ENCODE data around the gene ATG3.

ATG3 gene

GRCh38 chr3:112561734-112562529, at the start of gene ATG3, which contains the start of gene SLC35A5:
TSS of gene ATG3 (minus strand) at chr3:112561962. CDS start at chr3:112561528, 434 bp downstream.
TSS of gene SLC35A5 (plus strand) at chr3:112562045. CDS start at chr3:112563404, 1,359 bp downstream.
- peaks cover 26% of the 10 kb centered on the region for H3K4me1 ChIP-seq
- no peaks in the 10 kb centered on the region for H3K9me3 ChIP-seq
- peaks cover 9% of the 10 kb centered on the region; the same call in 1 of the 2 replicates for H3K36me3 ChIP-seq (replicated peaks)
- H3K4me3 ChIP-seq = peak within 1 kb of the TSS; percentile 56
- in situ Hi-C loops (cut with MboI; ENCODE audit: low sequenced_read_pairs) = no loop called here
- no peaks in the 10 kb centered on the region for H3K27me3 ChIP-seq (ENCODE audit: low read depth)
- DNase-seq (ENCODE audit: low spot score in 2 of 2) = peak; percentile 98 to 99

- no peak overlapping the region for H3K4me3 ChIP-seq
- H3K36me3 ChIP-seq (replicated peaks) = no peaks in the 10 kb centered on the region
- peaks cover 10% of the 10 kb centered on the region for H3K4me1 ChIP-seq
- no peaks in the 10 kb centered on the region for H3K9me3 ChIP-seq
- no peak for DNase-seq (ENCODE audit: low spot score in 2 of 2)
- in situ Hi-C loops (cut with MboI; ENCODE audit: low sequenced_read_pairs) = no loop called here
- H3K27me3 ChIP-seq (ENCODE audit: low read depth) = no peaks in the 10 kb centered on the region
Measured at GRCh38 chr3:112610121-112610520, 48.4 kb upstream of the ATG3 start.

- Histone ChIP-seq H3K9me3 (no peaks in the 10 kb centered on the region), H3K4me3 (no peak overlapping the region), H3K27me3 (ENCODE audit: low read depth) (no peaks in the 10 kb centered on the region), H3K36me3 (replicated peaks) (no peaks in the 10 kb centered on the region), H3K4me1 (peaks cover 10% of the 10 kb centered on the region)
- DNase-seq (ENCODE audit: low spot score in 2 of 2) = no peak
- in situ Hi-C loops (cut with MboI; ENCODE audit: low sequenced_read_pairs) = no loop called here
Measured at GRCh38 chr3:112607863-112608262, 46.1 kb upstream of the ATG3 start.

GRCh38 chr3:112606098-112606497, 44.3 kb upstream of the ATG3 start:
- H3K36me3 ChIP-seq (replicated peaks) = no peaks in the 10 kb centered on the region
- no peaks in the 10 kb centered on the region for H3K9me3 ChIP-seq
- H3K4me1 ChIP-seq = peaks cover 21% of the 10 kb centered on the region
- no peak overlapping the region for H3K4me3 ChIP-seq
- no peak for DNase-seq (ENCODE audit: low spot score in 2 of 2)
- in situ Hi-C loops (cut with MboI; ENCODE audit: low sequenced_read_pairs) = no loop called here
- no peaks in the 10 kb centered on the region for H3K27me3 ChIP-seq (ENCODE audit: low read depth)

GRCh38 chr3:112605285-112605684, 43.5 kb upstream of the ATG3 start:
- Histone ChIP-seq H3K36me3 (replicated peaks) (no peaks in the 10 kb centered on the region), H3K27me3 (ENCODE audit: low read depth) (no peaks in the 10 kb centered on the region), H3K9me3 (no peaks in the 10 kb centered on the region), H3K4me3 (no peak overlapping the region), H3K4me1 (peaks cover 21% of the 10 kb centered on the region)
- in situ Hi-C loops (cut with MboI; ENCODE audit: low sequenced_read_pairs) = no loop called here
- no peak for DNase-seq (ENCODE audit: low spot score in 2 of 2)

GRCh38 chr3:112604536-112604935, 42.8 kb upstream of the ATG3 start:
- DNase-seq (ENCODE audit: low spot score in 2 of 2) = no peak
- Histone ChIP-seq H3K4me1 (peaks cover 21% of the 10 kb centered on the region), H3K9me3 (no peaks in the 10 kb centered on the region), H3K27me3 (ENCODE audit: low read depth) (no peaks in the 10 kb centered on the region), H3K4me3 (no peak overlapping the region), H3K36me3 (replicated peaks) (no peaks in the 10 kb centered on the region)
- in situ Hi-C loops (cut with MboI; ENCODE audit: low sequenced_read_pairs) = no loop called here

GRCh38 chr3:112602217-112602838, 40.6 kb upstream of the ATG3 start:
- peaks cover 16% of the 10 kb centered on the region for H3K4me1 ChIP-seq
- H3K36me3 ChIP-seq (replicated peaks) = no peaks in the 10 kb centered on the region
- H3K4me3 ChIP-seq = no peak overlapping the region
- no peaks in the 10 kb centered on the region for H3K9me3 ChIP-seq
- peak in 1 of 2 experiments; percentile 52 for DNase-seq (ENCODE audit: low spot score in 2 of 2)
- H3K27me3 ChIP-seq (ENCODE audit: low read depth) = no peaks in the 10 kb centered on the region
- in situ Hi-C loops (cut with MboI; ENCODE audit: low sequenced_read_pairs) = no loop called here

- in situ Hi-C loops (cut with MboI; ENCODE audit: low sequenced_read_pairs) = no loop called here
- DNase-seq (ENCODE audit: low spot score in 2 of 2) = no peak
- no peaks in the 10 kb centered on the region for H3K27me3 ChIP-seq (ENCODE audit: low read depth)
- peaks cover 16% of the 10 kb centered on the region for H3K4me1 ChIP-seq
- no peaks in the 10 kb centered on the region for H3K9me3 ChIP-seq
- no peak overlapping the region for H3K4me3 ChIP-seq
- no peaks in the 10 kb centered on the region; the same call in 1 of the 2 replicates for H3K36me3 ChIP-seq (replicated peaks)
Measured at GRCh38 chr3:112598731-112599130, 37.0 kb upstream of the ATG3 start.

GRCh38 chr3:112597945-112598344, 36.2 kb upstream of the ATG3 start:
- H3K4me1 ChIP-seq = peaks cover 13% of the 10 kb centered on the region
- H3K9me3 ChIP-seq = no peaks in the 10 kb centered on the region
- in situ Hi-C loops (cut with MboI; ENCODE audit: low sequenced_read_pairs) = no loop called here
- H3K4me3 ChIP-seq = no peak overlapping the region
- no peak for DNase-seq (ENCODE audit: low spot score in 2 of 2)
- H3K36me3 ChIP-seq (replicated peaks) = no peaks in the 10 kb centered on the region; the same call in 1 of the 2 replicates
- H3K27me3 ChIP-seq (ENCODE audit: low read depth) = no peaks in the 10 kb centered on the region

- DNase-seq (ENCODE audit: low spot score in 2 of 2) = no peak
- no peaks in the 10 kb centered on the region; the same call in 1 of the 2 replicates for H3K36me3 ChIP-seq (replicated peaks)
- H3K4me3 ChIP-seq = no peak overlapping the region
- H3K27me3 ChIP-seq (ENCODE audit: low read depth) = no peaks in the 10 kb centered on the region
- in situ Hi-C loops (cut with MboI; ENCODE audit: low sequenced_read_pairs) = no loop called here
- H3K4me1 ChIP-seq = no peaks in the 10 kb centered on the region; the same call in 1 of the 2 replicates
- no peaks in the 10 kb centered on the region for H3K9me3 ChIP-seq
Measured at GRCh38 chr3:112594856-112595255, 33.1 kb upstream of the ATG3 start.

- Histone ChIP-seq H3K27me3 (ENCODE audit: low read depth) (no peaks in the 10 kb centered on the region), H3K4me3 (no peak overlapping the region), H3K36me3 (replicated peaks) (no peaks in the 10 kb centered on the region; the same call in 1 of the 2 replicates), H3K9me3 (no peaks in the 10 kb centered on the region), H3K4me1 (no peaks in the 10 kb centered on the region; the same call in 1 of the 2 replicates)
- in situ Hi-C loops (cut with MboI; ENCODE audit: low sequenced_read_pairs) = no loop called here
- no peak for DNase-seq (ENCODE audit: low spot score in 2 of 2)
Measured at GRCh38 chr3:112593258-112593657, 31.5 kb upstream of the ATG3 start.

- in situ Hi-C loops (cut with MboI; ENCODE audit: low sequenced_read_pairs) = no loop called here
- H3K36me3 ChIP-seq (replicated peaks) = peaks cover 17% of the 10 kb centered on the region
Measured at GRCh38 chr3:112587336-112587735, 25.6 kb upstream of the ATG3 start.

GRCh38 chr3:112585782-112586181, 24.0 kb upstream of the ATG3 start:
- peaks cover 20% of the 10 kb centered on the region for H3K36me3 ChIP-seq (replicated peaks)
- in situ Hi-C loops (cut with MboI; ENCODE audit: low sequenced_read_pairs) = no loop called here
- no peaks in the 10 kb centered on the region for H3K4me1 ChIP-seq
- H3K4me3 ChIP-seq = no peak overlapping the region
- no peaks in the 10 kb centered on the region for H3K27me3 ChIP-seq (ENCODE audit: low read depth)
- no peak for DNase-seq (ENCODE audit: low spot score in 2 of 2)
- no peaks in the 10 kb centered on the region for H3K9me3 ChIP-seq

More at GRCh38 chr3:112587336-112587735, 25.6 kb upstream of the ATG3 start:
- Histone ChIP-seq H3K27me3 (ENCODE audit: low read depth) (no peaks in the 10 kb centered on the region), H3K4me1 (no peaks in the 10 kb centered on the region), H3K9me3 (no peaks in the 10 kb centered on the region), H3K4me3 (no peak overlapping the region)
- no peak for DNase-seq (ENCODE audit: low spot score in 2 of 2)

- peaks cover 20% of the 10 kb centered on the region for H3K36me3 ChIP-seq (replicated peaks)
- in situ Hi-C loops (cut with MboI; ENCODE audit: low sequenced_read_pairs) = no loop called here
Measured at GRCh38 chr3:112583105-112583504, 21.3 kb upstream of the ATG3 start.

More at GRCh38 chr3:112583105-112583504, 21.3 kb upstream of the ATG3 start:
- Histone ChIP-seq H3K4me3 (no peak overlapping the region), H3K9me3 (no peaks in the 10 kb centered on the region), H3K4me1 (no peaks in the 10 kb centered on the region), H3K27me3 (ENCODE audit: low read depth) (no peaks in the 10 kb centered on the region)
- no peak for DNase-seq (ENCODE audit: low spot score in 2 of 2)
